Measurements from ENCODE around the gene TRIM10.
"Not testable (repeated sequence)": the region's sequence is repeated elsewhere in the genome, so short reads cannot be mapped to it uniquely, and the experiment has no call there.

Gene TRIM10

GRCh38 chr6:30147096-30147495 is 13.9 kb downstream of the TRIM10 start:
- Histone ChIP-seq H3K36me3 (ENCODE audit: control insufficient read depth, insufficient read depth, low read length) (no peaks in the 10 kb centered on the region), H3K79me2 (no peaks in the 10 kb centered on the region), H3K4me2 (ENCODE audit: low read length) (no peak overlapping the region), H2AFZ (no peak overlapping the region), H3K9me3 (ENCODE audit: control insufficient read depth, low read length) (no peaks in the 10 kb centered on the region), H3K4me3 (ENCODE audit: low read depth, low read length) (no peak overlapping the region), H3K27ac (no peak overlapping the region), H3K4me1 (no peaks in the 10 kb centered on the region), H3K9ac (no peak overlapping the region), H3K27me3 (ENCODE audit: control insufficient read depth, insufficient read depth, low read length) (no peaks in the 10 kb centered on the region)
- no peak for TF ChIP-seq CTCF (IDR thresholded peaks at IDR 0.05)

- Histone ChIP-seq H3K9ac (no peak overlapping the region), H3K4me1 (no peaks in the 10 kb centered on the region), H3K9me3 (ENCODE audit: control insufficient read depth, low read length) (no peaks in the 10 kb centered on the region), H3K27me3 (ENCODE audit: control insufficient read depth, insufficient read depth, low read length) (no peaks in the 10 kb centered on the region), H3K27ac (no peak overlapping the region), H2AFZ (no peak overlapping the region), H3K36me3 (ENCODE audit: control insufficient read depth, insufficient read depth, low read length) (no peaks in the 10 kb centered on the region), H3K4me3 (ENCODE audit: low read depth, low read length) (no peak overlapping the region), H3K79me2 (no peaks in the 10 kb centered on the region), H3K4me2 (ENCODE audit: low read length) (no peak overlapping the region)
- no peak for TF ChIP-seq CTCF (IDR thresholded peaks at IDR 0.05)
These were observed 15.2 kb downstream of the TRIM10 start for GRCh38 chr6:30145818-30146217.

GRCh38 chr6:30144811-30145210 is 16.2 kb downstream of the TRIM10 start:
- Histone ChIP-seq H3K4me1 (no peaks in the 10 kb centered on the region), H3K9ac (no peak overlapping the region), H3K36me3 (ENCODE audit: control insufficient read depth, insufficient read depth, low read length) (no peaks in the 10 kb centered on the region), H3K9me3 (ENCODE audit: control insufficient read depth, low read length) (no peaks in the 10 kb centered on the region), H3K79me2 (no peaks in the 10 kb centered on the region), H3K4me3 (ENCODE audit: low read depth, low read length) (no peak overlapping the region), H3K27ac (no peak overlapping the region), H2AFZ (no peak overlapping the region), H3K27me3 (ENCODE audit: control insufficient read depth, insufficient read depth, low read length) (no peaks in the 10 kb centered on the region), H3K4me2 (ENCODE audit: low read length) (no peak overlapping the region)
- no peak for TF ChIP-seq CTCF (IDR thresholded peaks at IDR 0.05)

GRCh38 chr6:30143780-30144179 is 17.2 kb downstream of the TRIM10 start:
- Histone ChIP-seq H3K27me3 (ENCODE audit: control insufficient read depth, insufficient read depth, low read length) (no peaks in the 10 kb centered on the region), H2AFZ (no peak overlapping the region), H3K4me1 (no peaks in the 10 kb centered on the region), H3K36me3 (ENCODE audit: control insufficient read depth, insufficient read depth, low read length) (no peaks in the 10 kb centered on the region), H3K4me3 (ENCODE audit: low read depth, low read length) (no peak overlapping the region), H3K27ac (no peak overlapping the region), H3K9me3 (ENCODE audit: control insufficient read depth, low read length) (no peaks in the 10 kb centered on the region), H3K4me2 (ENCODE audit: low read length) (no peak overlapping the region), H3K79me2 (no peaks in the 10 kb centered on the region), H3K9ac (no peak overlapping the region)
- no peak for TF ChIP-seq CTCF (IDR thresholded peaks at IDR 0.05)

- Histone ChIP-seq H3K4me1 (no peaks in the 10 kb centered on the region), H3K27ac (no peak overlapping the region), H2AFZ (no peak overlapping the region), H3K9ac (no peak overlapping the region), H3K79me2 (no peaks in the 10 kb centered on the region), H3K36me3 (ENCODE audit: control insufficient read depth, insufficient read depth, low read length) (no peaks in the 10 kb centered on the region), H3K9me3 (ENCODE audit: control insufficient read depth, low read length) (no peaks in the 10 kb centered on the region), H3K4me2 (ENCODE audit: low read length) (no peak overlapping the region), H3K27me3 (ENCODE audit: control insufficient read depth, insufficient read depth, low read length) (no peaks in the 10 kb centered on the region), H3K4me3 (ENCODE audit: low read depth, low read length) (no peak overlapping the region)
- TF ChIP-seq CTCF (IDR thresholded peaks at IDR 0.05): no peak
These were observed 18.3 kb downstream of the TRIM10 start for GRCh38 chr6:30142665-30143064.

- not testable (repeated sequence) for H3K79me2 ChIP-seq; H3K27ac ChIP-seq; H3K9me3 ChIP-seq (ENCODE audit: control insufficient read depth, low read length); H2AFZ ChIP-seq; H3K27me3 ChIP-seq (ENCODE audit: control insufficient read depth, insufficient read depth, low read length); H3K9ac ChIP-seq; H3K4me1 ChIP-seq; H3K4me2 ChIP-seq (ENCODE audit: low read length); H3K4me3 ChIP-seq (ENCODE audit: low read depth, low read length); H3K36me3 ChIP-seq (ENCODE audit: control insufficient read depth, insufficient read depth, low read length)
These were observed 20.8 kb downstream of the TRIM10 start for GRCh38 chr6:30140240-30140639.

All from parathyroid adenoma (tissue), 2 donors.